Fibroblast of lung (primary cell): Measurements from ENCODE around the gene UBE2U. TPM values are rescaled to one million over a fixed set of nuclear protein-coding genes. Genes with fewer than 3 reads are reported as not detected.

Experiments
- DNase-seq, 2 donors: peaks; one replicate each; pipeline versions ENCODE4 v3.0.0 to v3.0.0-alpha.2; 2010; ENCODE audit warnings: low read depth in 2 of 2
- H2AFZ ChIP-seq: 2 replicates; pipeline ENCODE4 v1.5.1; 2012; ENCODE audit warnings: low read length, control low read depth, inconsistent platforms
- H3K27ac ChIP-seq: 2 replicates; pipeline ENCODE4 v1.5.1; 2011; ENCODE audit warnings: low read length, control low read depth; ENCODE audit not compliant: insufficient read depth
- H3K27me3 ChIP-seq: 2 replicates; pipeline ENCODE4 v1.5.1; 2011; ENCODE audit warnings: mild to moderate bottlenecking, low read length; ENCODE audit not compliant: control insufficient read depth, insufficient read depth
- H3K36me3 ChIP-seq: 2 replicates; pipeline ENCODE4 v1.5.1; 2011; ENCODE audit warnings: low read length; ENCODE audit not compliant: control insufficient read depth, insufficient read depth
- H3K4me1 ChIP-seq: 2 replicates; pipeline ENCODE4 v1.5.1; 2011; ENCODE audit warnings: low read length; ENCODE audit not compliant: control insufficient read depth, insufficient read depth; ENCODE audit errors: extremely low read depth
- H3K4me2 ChIP-seq: 2 replicates; pipeline ENCODE4 v1.5.1; 2011; ENCODE audit warnings: low read length, control low read depth; ENCODE audit not compliant: insufficient read depth; ENCODE audit errors: extremely low read depth
- H3K4me3 ChIP-seq, 4 experiments: fragments of 200-600 bp in 1 of 4; sonication (generic) in 1 of 4; replicated peaks in 1 of 4; 2 replicates each; pipeline ENCODE4 v1.5.1; 2011 to 2016; ENCODE audit warnings: low read length in 4 of 4, low read depth in 3 of 4, mild to moderate bottlenecking in 3 of 4, control low read depth in 2 of 4, inconsistent platforms in 1 of 4, mixed read lengths in 1 of 4; ENCODE audit not compliant: insufficient read depth in 1 of 4; ENCODE audit errors: control extremely low read depth in 1 of 4
- H3K79me2 ChIP-seq: 2 replicates; pipeline ENCODE4 v1.5.1; 2012; ENCODE audit warnings: mild to moderate bottlenecking, low read length, inconsistent platforms; ENCODE audit not compliant: control insufficient read depth, insufficient read depth
- H3K9ac ChIP-seq: 2 replicates; pipeline ENCODE4 v1.5.1; 2011; ENCODE audit warnings: mild to moderate bottlenecking, low read length, control low read depth; ENCODE audit not compliant: insufficient read depth
- H3K9me3 ChIP-seq: 2 replicates; pipeline ENCODE4 v1.5.1; 2012; ENCODE audit warnings: low read depth, low read length; ENCODE audit not compliant: control insufficient read depth, insufficient read depth
- H4K20me1 ChIP-seq: 2 replicates; pipeline ENCODE4 v1.5.1; 2011; ENCODE audit warnings: low read length; ENCODE audit not compliant: control insufficient read depth, insufficient read depth; ENCODE audit errors: extremely low read depth
- CTCF ChIP-seq, 2 donors: IDR thresholded peaks in 1 of 2; conservative IDR thresholded peaks in 1 of 2; 1 replicate in 1 of 2; 2 replicates in 1 of 2; pipeline ENCODE4 v1.5.1; 2011 to 2012; ENCODE audit warnings: low read length in 2 of 2, control low read depth in 1 of 2, inconsistent platforms in 1 of 2, low read depth in 1 of 2, mild to moderate bottlenecking in 1 of 2
- EZH2 ChIP-seq: IDR thresholded peaks from 2 replicates; pipeline ENCODE4 v1.5.1; 2012; ENCODE audit warnings: low read length, control low read depth, mild to moderate bottlenecking; ENCODE audit errors: missing control alignments
- polyA plus RNA-seq, 2 donors: library from polyadenylated mRNA; depleted of rRNA in 1 of 2; stranded (reverse) in 1 of 2; unstranded in 1 of 2; fragments of >200 nt; gene quantifications; 2 replicates each; pipeline ENCODE4 v1.2.1, GENCODE V29; 2011 to 2012; ENCODE audit warnings: missing spikeins in 1 of 2
- total RNA-seq: library from RNA; depleted of rRNA; stranded (reverse); fragments of >200 nt; gene quantifications from 2 replicates; pipeline ENCODE4 v1.2.1, GENCODE V29; 2014

Gene UBE2U
- total and polyA plus RNA-seq, 2 donors (not counting 1 experiment from before 2014, with no cell fraction given) = not detected

GRCh38 chr1:64199154-64199553 is 4.3 kb upstream of the UBE2U start:
- H3K4me3 ChIP-seq = no peak overlapping the region
- no peaks in the 10 kb centered on the region for H3K79me2 ChIP-seq
- no peaks in the 10 kb centered on the region for H3K36me3 ChIP-seq
- no peaks in the 10 kb centered on the region for H3K4me1 ChIP-seq
- H2AFZ ChIP-seq = no peak overlapping the region
- no peak for TF ChIP-seq EZH2
- TF ChIP-seq CTCF (conservative IDR thresholded peaks at IDR 0.05 in 1 of 2, IDR thresholded peaks at IDR 0.05 in 1 of 2; ENCODE audit: low read depth in 1 of 2, low read length in 2 of 2) = no peak
- H3K4me2 ChIP-seq = no peak overlapping the region
- no peaks in the 10 kb centered on the region for H3K27me3 ChIP-seq
- DNase-seq = no peak
- H3K9me3 ChIP-seq = no peaks in the 10 kb centered on the region
- no peak overlapping the region for H3K27ac ChIP-seq
- no peak overlapping the region for H3K9ac ChIP-seq
- no peaks in the 10 kb centered on the region for H4K20me1 ChIP-seq

- no peak overlapping the region for H3K4me2 ChIP-seq
- H3K4me3 ChIP-seq = no peak overlapping the region
- no peaks in the 10 kb centered on the region for H4K20me1 ChIP-seq
- H3K27me3 ChIP-seq = no peaks in the 10 kb centered on the region
- H3K4me1 ChIP-seq = no peaks in the 10 kb centered on the region
- H3K79me2 ChIP-seq = no peaks in the 10 kb centered on the region
- H3K27ac ChIP-seq = no peak overlapping the region
- TF ChIP-seq CTCF (conservative IDR thresholded peaks at IDR 0.05 in 1 of 2, IDR thresholded peaks at IDR 0.05 in 1 of 2; ENCODE audit: low read depth in 1 of 2, low read length in 2 of 2) (no peak), EZH2 (no peak)
- no peak for DNase-seq
- no peak overlapping the region for H2AFZ ChIP-seq
- H3K36me3 ChIP-seq = no peaks in the 10 kb centered on the region
- H3K9me3 ChIP-seq = no peaks in the 10 kb centered on the region
- no peak overlapping the region for H3K9ac ChIP-seq
Observed at GRCh38 chr1:64200064-64200463, 3.4 kb upstream of the UBE2U start.

GRCh38 chr1:64209221-64209620 is 5.8 kb downstream of the UBE2U start:
- H2AFZ ChIP-seq = no peak overlapping the region
- H3K27me3 ChIP-seq = no peaks in the 10 kb centered on the region
- H3K4me1 ChIP-seq = peaks cover 5% of the 10 kb centered on the region
- H3K9me3 ChIP-seq = no peaks in the 10 kb centered on the region
- H3K4me2 ChIP-seq = no peak overlapping the region
- no peak overlapping the region for H3K4me3 ChIP-seq
- DNase-seq = no peak
- no peak overlapping the region for H3K27ac ChIP-seq
- no peak overlapping the region for H3K9ac ChIP-seq
- no peaks in the 10 kb centered on the region for H4K20me1 ChIP-seq
- H3K36me3 ChIP-seq = no peaks in the 10 kb centered on the region
- peak in 1 of 2 donors; percentile 6 for TF ChIP-seq CTCF (conservative IDR thresholded peaks at IDR 0.05 in 1 of 2, IDR thresholded peaks at IDR 0.05 in 1 of 2; ENCODE audit: low read depth in 1 of 2, low read length in 2 of 2)
- no peak for TF ChIP-seq EZH2
- no peaks in the 10 kb centered on the region for H3K79me2 ChIP-seq
